Measurements from ENCODE around the gene PRR7. TPM values are rescaled to one million over a fixed set of nuclear protein-coding genes. Genes with fewer than 3 reads are reported as not detected.

The PRR7 gene
- total RNA-seq, 1 donor from 2014 or later: 1.2 TPM

GRCh38 chr5:177495243-177496060 lies 48.8 kb downstream of the PRR7 start:
- H3K27me3 ChIP-seq: no peaks in the 10 kb centered on the region
- H3K27ac ChIP-seq: peak overlapping the region; percentile 85
- peaks cover 53% of the 10 kb centered on the region for H3K4me1 ChIP-seq
- DNase-seq (ENCODE audit: extremely low spot score in 2 of 2): no peak
- TF ChIP-seq CTCF (IDR thresholded peaks at IDR 0.05): no peak
- peak; percentile 9 to 70 for TF ChIP-seq POLR2AphosphoS5 (IDR thresholded peaks at IDR 0.05; ENCODE audit: insufficient read depth in 1 of 2, low read depth in 1 of 2)
- intact Hi-C loops (cut with DNase I): loop anchor here (2.0 to 5.0 kb wide), 3 partner anchors 21 to 183 kb away; no protein-coding TSS in a partner anchor
- H3K9me3 ChIP-seq: no peaks in the 10 kb centered on the region
- H3K36me3 ChIP-seq: peaks cover 0 to 16% of the 10 kb centered on the region in 2 donors
- H3K4me3 ChIP-seq: peak overlapping the region; percentile 73 to 91

GRCh38 chr5:177496070-177496726 lies 49.6 kb downstream of the PRR7 start:
- intact Hi-C loops (cut with DNase I): loop anchor here (2.0 to 5.0 kb wide), 3 partner anchors 21 to 183 kb away; no protein-coding TSS in a partner anchor
- H3K4me1 ChIP-seq: peaks cover 53% of the 10 kb centered on the region

GRCh38 chr5:177496727-177497291 lies 50.2 kb downstream of the PRR7 start:
- no peak for DNase-seq (ENCODE audit: extremely low spot score in 2 of 2)
- intact Hi-C loops (cut with DNase I): loop anchor here (2.0 to 5.0 kb wide), 3 partner anchors 22 to 184 kb away; no protein-coding TSS in a partner anchor
- H3K4me1 ChIP-seq: peaks cover 53% of the 10 kb centered on the region

More at GRCh38 chr5:177496070-177496726, 49.6 kb downstream of the PRR7 start:
- Histone ChIP-seq H3K4me3 (peak overlapping the region; percentile 73 to 91), H3K9me3 (no peaks in the 10 kb centered on the region), H3K27ac (peak overlapping the region; percentile 85), H3K27me3 (no peaks in the 10 kb centered on the region), H3K36me3 (peaks cover 0 to 9% of the 10 kb centered on the region in 2 donors)
- DNase-seq (ENCODE audit: extremely low spot score in 2 of 2): no peak
- TF ChIP-seq POLR2AphosphoS5 (IDR thresholded peaks at IDR 0.05; ENCODE audit: insufficient read depth in 1 of 2, low read depth in 1 of 2): peak in 1 of 2 donors; percentile 68
- TF ChIP-seq CTCF (IDR thresholded peaks at IDR 0.05): no peak

GRCh38 chr5:177497292-177498012 lies 50.8 kb downstream of the PRR7 start, which contains the start of gene PDLIM7:
PDLIM7 (minus strand) TSS chr5:177497604; CDS start chr5:177496512, 1,092 bp downstream.
- H3K4me1 ChIP-seq: peaks cover 53% of the 10 kb centered on the region
- TF ChIP-seq POLR2A (IDR thresholded peaks at IDR 0.05): peak; percentile 9 to 91
- TF ChIP-seq POLR2AphosphoS5 (IDR thresholded peaks at IDR 0.05; ENCODE audit: insufficient read depth in 1 of 2, low read depth in 1 of 2): peak; percentile 89 to 97
- TF ChIP-seq CTCF (IDR thresholded peaks at IDR 0.05): peak in 1 of 3 experiments; percentile 24
- intact Hi-C loops (cut with DNase I): loop anchor here (2.0 to 5.0 kb wide), 3 partner anchors 23 to 185 kb away; no protein-coding TSS in a partner anchor

More at GRCh38 chr5:177496727-177497291, 50.2 kb downstream of the PRR7 start:
- H3K27ac ChIP-seq: peak overlapping the region; percentile 85
- H3K36me3 ChIP-seq: peaks cover 0 to 3% of the 10 kb centered on the region in 2 donors
- no peaks in the 10 kb centered on the region for H3K9me3 ChIP-seq
- no peaks in the 10 kb centered on the region for H3K27me3 ChIP-seq
- TF ChIP-seq POLR2A (IDR thresholded peaks at IDR 0.05): peak in 1 of 2 donors; percentile 42
- no peak for TF ChIP-seq POLR2AphosphoS5 (IDR thresholded peaks at IDR 0.05; ENCODE audit: insufficient read depth in 1 of 2, low read depth in 1 of 2)
- peak overlapping the region; percentile 73 to 91 for H3K4me3 ChIP-seq

More at GRCh38 chr5:177497292-177498012, 50.8 kb downstream of the PRR7 start, which contains the start of gene PDLIM7:
- DNase-seq (ENCODE audit: extremely low spot score in 2 of 2): peak in 1 of 2 donors; percentile 98
- Histone ChIP-seq H3K4me3 (peak within 1 kb of the TSS; percentile 73 to 91), H3K9me3 (no peaks in the 10 kb centered on the region), H3K27ac (peak within 1 kb of the TSS; percentile 85), H3K36me3 (no peaks in the 10 kb centered on the region), H3K27me3 (no peaks in the 10 kb centered on the region)
